Measurements from ENCODE around the gene FMN2. TPM values are rescaled to one million over a fixed set of nuclear protein-coding genes. Genes with fewer than 3 reads are reported as not detected.

The FMN2 gene
- total and polyA plus RNA-seq, 2 donors (not counting 1 experiment from before 2014, with no cell fraction given): 8.0 to 13.7 TPM

DNA sequence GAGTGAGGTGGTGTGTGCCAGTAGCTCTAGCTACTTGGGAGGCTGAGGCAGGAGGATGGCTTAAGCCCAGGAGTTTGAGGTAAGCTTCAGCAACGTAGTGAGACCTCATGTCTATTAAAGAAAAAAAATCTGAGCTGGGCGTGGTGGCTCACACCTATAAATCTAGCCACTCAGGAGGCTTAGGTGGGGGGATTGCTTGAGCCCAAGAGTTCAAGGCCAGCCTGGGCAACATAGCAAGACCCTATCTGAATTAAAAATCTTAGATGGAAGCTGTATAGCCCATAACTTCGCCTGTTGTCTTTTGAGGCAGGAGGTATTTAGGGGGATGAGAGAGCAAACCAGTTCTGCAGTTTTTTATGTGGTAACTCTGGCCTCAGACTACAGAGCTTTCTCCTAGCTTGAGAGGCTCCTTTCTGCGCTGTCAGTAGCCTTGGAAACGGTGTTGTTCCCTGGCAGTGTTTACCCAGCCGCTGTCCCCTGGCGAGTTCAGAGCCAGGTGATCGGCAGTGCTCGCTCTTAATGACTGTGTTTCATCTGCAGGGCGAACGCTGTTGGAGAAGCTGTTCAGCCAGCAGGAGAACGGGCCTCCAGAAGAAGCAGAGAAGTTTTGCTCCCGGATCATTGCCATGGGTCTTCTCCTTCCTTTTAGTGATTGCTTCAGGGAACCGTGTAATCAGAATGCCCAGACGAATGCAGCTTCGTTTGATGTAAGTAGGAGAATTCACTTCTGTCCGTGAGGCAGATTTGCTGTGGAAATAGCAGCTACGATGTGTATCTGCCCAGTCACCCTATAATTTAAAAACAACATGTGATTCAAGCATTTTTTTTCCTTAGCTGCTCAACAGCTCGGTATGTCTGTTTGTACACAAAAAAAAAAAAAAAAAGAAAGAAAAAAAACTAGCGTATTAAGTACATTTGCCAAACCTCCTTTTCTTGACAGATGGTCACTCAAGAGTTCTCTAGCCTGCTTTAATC is 31.2 kb downstream of the FMN2 start:
- H2AFZ ChIP-seq (ENCODE audit: low read length): peak overlapping the region; percentile 65
- no peaks in the 10 kb centered on the region for H4K20me1 ChIP-seq (ENCODE audit: control insufficient read depth, extremely low read depth, insufficient read depth, low read length)
- peak overlapping the region in 1 of 4 experiments; percentile 23 for H3K4me3 ChIP-seq (replicated peaks in 1 of 4; ENCODE audit: control extremely low read depth in 1 of 4, insufficient read depth in 1 of 4, low read depth in 3 of 4, low read length in 4 of 4)
- H3K79me2 ChIP-seq (ENCODE audit: control insufficient read depth, insufficient read depth, low read length): no peaks in the 10 kb centered on the region
- no peaks in the 10 kb centered on the region for H3K4me1 ChIP-seq (ENCODE audit: control insufficient read depth, extremely low read depth, insufficient read depth, low read length)
- H3K4me2 ChIP-seq (ENCODE audit: extremely low read depth, insufficient read depth, low read length): peak overlapping the region; percentile 59
- DNase-seq (ENCODE audit: low read depth in 2 of 2): peak; percentile 2 to 55
- no peak overlapping the region for H3K9ac ChIP-seq (ENCODE audit: insufficient read depth, low read length)
- H3K27me3 ChIP-seq (ENCODE audit: control insufficient read depth, insufficient read depth, low read length): no peaks in the 10 kb centered on the region
- TF ChIP-seq EZH2 (IDR thresholded peaks at IDR 0.05; ENCODE audit: low read length, missing control alignments) (no peak), CTCF (conservative IDR thresholded peaks at IDR 0.05 in 1 of 2, IDR thresholded peaks at IDR 0.05 in 1 of 2; ENCODE audit: low read depth in 1 of 2, low read length in 2 of 2) (no peak)
- no peaks in the 10 kb centered on the region for H3K36me3 ChIP-seq (ENCODE audit: control insufficient read depth, insufficient read depth, low read length)
- peak overlapping the region; percentile 20 for H3K27ac ChIP-seq (ENCODE audit: insufficient read depth, low read length)
- H3K9me3 ChIP-seq (ENCODE audit: control insufficient read depth, insufficient read depth, low read depth, low read length): no peaks in the 10 kb centered on the region

GRCh38 chr1:240126821-240127220 is 35.1 kb downstream of the FMN2 start:
- H3K9me3 ChIP-seq (ENCODE audit: control insufficient read depth, insufficient read depth, low read depth, low read length): no peaks in the 10 kb centered on the region
- no peaks in the 10 kb centered on the region for H3K79me2 ChIP-seq (ENCODE audit: control insufficient read depth, insufficient read depth, low read length)
- no peaks in the 10 kb centered on the region for H3K27me3 ChIP-seq (ENCODE audit: control insufficient read depth, insufficient read depth, low read length)
- DNase-seq (ENCODE audit: low read depth in 2 of 2): peak in 1 of 2 donors; percentile 23
- H3K36me3 ChIP-seq (ENCODE audit: control insufficient read depth, insufficient read depth, low read length): no peaks in the 10 kb centered on the region
- H3K27ac ChIP-seq (ENCODE audit: insufficient read depth, low read length): no peak overlapping the region
- H4K20me1 ChIP-seq (ENCODE audit: control insufficient read depth, extremely low read depth, insufficient read depth, low read length): no peaks in the 10 kb centered on the region
- no peaks in the 10 kb centered on the region for H3K4me1 ChIP-seq (ENCODE audit: control insufficient read depth, extremely low read depth, insufficient read depth, low read length)
- H2AFZ ChIP-seq (ENCODE audit: low read length): no peak overlapping the region
- H3K9ac ChIP-seq (ENCODE audit: insufficient read depth, low read length): no peak overlapping the region
- H3K4me3 ChIP-seq (replicated peaks in 1 of 4; ENCODE audit: control extremely low read depth in 1 of 4, insufficient read depth in 1 of 4, low read depth in 3 of 4, low read length in 4 of 4): no peak overlapping the region
- TF ChIP-seq EZH2 (IDR thresholded peaks at IDR 0.05; ENCODE audit: low read length, missing control alignments): no peak
- no peak for TF ChIP-seq CTCF (conservative IDR thresholded peaks at IDR 0.05 in 1 of 2, IDR thresholded peaks at IDR 0.05 in 1 of 2; ENCODE audit: low read depth in 1 of 2, low read length in 2 of 2)
- H3K4me2 ChIP-seq (ENCODE audit: extremely low read depth, insufficient read depth, low read length): no peak overlapping the region

GRCh38 chr1:240128366-240128765 is 36.7 kb downstream of the FMN2 start:
- H3K79me2 ChIP-seq (ENCODE audit: control insufficient read depth, insufficient read depth, low read length): no peaks in the 10 kb centered on the region
- H4K20me1 ChIP-seq (ENCODE audit: control insufficient read depth, extremely low read depth, insufficient read depth, low read length): no peaks in the 10 kb centered on the region
- no peak for TF ChIP-seq EZH2 (IDR thresholded peaks at IDR 0.05; ENCODE audit: low read length, missing control alignments)
- TF ChIP-seq CTCF (conservative IDR thresholded peaks at IDR 0.05 in 1 of 2, IDR thresholded peaks at IDR 0.05 in 1 of 2; ENCODE audit: low read depth in 1 of 2, low read length in 2 of 2): no peak
- no peaks in the 10 kb centered on the region for H3K4me1 ChIP-seq (ENCODE audit: control insufficient read depth, extremely low read depth, insufficient read depth, low read length)
- no peak overlapping the region for H3K4me2 ChIP-seq (ENCODE audit: extremely low read depth, insufficient read depth, low read length)
- no peak overlapping the region for H3K27ac ChIP-seq (ENCODE audit: insufficient read depth, low read length)
- H3K4me3 ChIP-seq (replicated peaks in 1 of 4; ENCODE audit: control extremely low read depth in 1 of 4, insufficient read depth in 1 of 4, low read depth in 3 of 4, low read length in 4 of 4): no peak overlapping the region
- H3K9me3 ChIP-seq (ENCODE audit: control insufficient read depth, insufficient read depth, low read depth, low read length): no peaks in the 10 kb centered on the region
- H3K9ac ChIP-seq (ENCODE audit: insufficient read depth, low read length): no peak overlapping the region
- no peak for DNase-seq (ENCODE audit: low read depth in 2 of 2)
- no peaks in the 10 kb centered on the region for H3K27me3 ChIP-seq (ENCODE audit: control insufficient read depth, insufficient read depth, low read length)
- no peaks in the 10 kb centered on the region for H3K36me3 ChIP-seq (ENCODE audit: control insufficient read depth, insufficient read depth, low read length)
- H2AFZ ChIP-seq (ENCODE audit: low read length): no peak overlapping the region
